ENCODE measurements around the gene RCAN1. TPM values are rescaled to one million over a fixed set of nuclear protein-coding genes. Genes with fewer than 3 reads are reported as not detected.

The RCAN1 gene
- total RNA-seq, 2 experiments from 2014 or later, result 6.8 to 8.9 TPM

GRCh38 chr21:34514576-34515115 is 100.3 kb downstream of the RCAN1 start:
- Histone ChIP-seq H3K36me3 (ENCODE audit: insufficient read depth, low read length) (no peaks in the 10 kb centered on the region), H3K9me2 (ENCODE audit: insufficient read depth, low read length) (no peaks in the 10 kb centered on the region), H4K20me1 (ENCODE audit: insufficient read depth, low read length) (0 out of 2 replicates have a peak, but pooled peaks cover 3% of the 10 kb centered on the region), H3K4me2 (ENCODE audit: low read length) (no peak overlapping the region), H3K27ac (ENCODE audit: low read depth, low read length, poor library complexity, severe bottlenecking) (no peak overlapping the region), H3K79me2 (ENCODE audit: insufficient read depth, low read depth, low read length) (no peaks in the 10 kb centered on the region), H2AFZ (ENCODE audit: low read length) (no peak overlapping the region), H3K4me1 (ENCODE audit: insufficient read depth, low read length, poor library complexity, severe bottlenecking) (no peaks in the 10 kb centered on the region), H3K9me3 (ENCODE audit: low read length) (no peaks in the 10 kb centered on the region), H3K4me3 (ENCODE audit: low read depth, low read length, poor library complexity, severe bottlenecking) (no peak overlapping the region)
- no TSS peak for BruUV-seq (replicated peaks)
- no peak for TF ChIP-seq EZH2phosphoT487 (IDR thresholded peaks at IDR 0.05; ENCODE audit: borderline replicate concordance, low read depth, low read length)
- no peak for TF ChIP-seq CTCF (conservative IDR thresholded peaks at IDR 0.05; ENCODE audit: low read length)
- DNase-seq (ENCODE audit: low spot score), result no peak
- ChIA-PET CTCF (ENCODE audit: unreplicated experiment) (no interaction called here), POLR2A (interaction anchor here (0.8 kb wide), 1 partner anchor 11 kb away, joined by 4 read pairs; no protein-coding TSS in a partner anchor)
- intact Hi-C loops (cut with micrococcal nuclease; ENCODE audit: unreplicated experiment), result no loop called here

- no TSS peak for BruUV-seq (replicated peaks)
- TF ChIP-seq CTCF (conservative IDR thresholded peaks at IDR 0.05; ENCODE audit: low read length) (no peak), EZH2phosphoT487 (IDR thresholded peaks at IDR 0.05; ENCODE audit: borderline replicate concordance, low read depth, low read length) (no peak)
- CTCF ChIA-PET (ENCODE audit: unreplicated experiment), result no interaction called here
Measured at GRCh38 chr21:34513129-34513675, 101.7 kb downstream of the RCAN1 start.

GRCh38 chr21:34511787-34512455 is 103.0 kb downstream of the RCAN1 start, which contains the start of gene KCNE1:
Gene KCNE1 (minus strand): TSS chr21:34512210. CDS start chr21:34449634, 62,576 bp downstream.
- POLR2A ChIA-PET, result no interaction called here
- Histone ChIP-seq H3K36me3 (ENCODE audit: insufficient read depth, low read length) (no peaks in the 10 kb centered on the region), H3K4me3 (ENCODE audit: low read depth, low read length, poor library complexity, severe bottlenecking) (no peak within 1 kb of the TSS)

More at GRCh38 chr21:34513129-34513675, 101.7 kb downstream of the RCAN1 start:
- no peaks in the 10 kb centered on the region for H3K79me2 ChIP-seq (ENCODE audit: insufficient read depth, low read depth, low read length)
- no peak overlapping the region for H3K4me3 ChIP-seq (ENCODE audit: low read depth, low read length, poor library complexity, severe bottlenecking)
- no peaks in the 10 kb centered on the region for H3K36me3 ChIP-seq (ENCODE audit: insufficient read depth, low read length)
- no peaks in the 10 kb centered on the region for H3K9me3 ChIP-seq (ENCODE audit: low read length)
- no peak overlapping the region for H3K4me2 ChIP-seq (ENCODE audit: low read length)
- POLR2A ChIA-PET, result no interaction called here
- H4K20me1 ChIP-seq (ENCODE audit: insufficient read depth, low read length), result 0 out of 2 replicates have a peak, but pooled peaks cover 3% of the 10 kb centered on the region
- H2AFZ ChIP-seq (ENCODE audit: low read length), result no peak overlapping the region
- no peaks in the 10 kb centered on the region for H3K9me2 ChIP-seq (ENCODE audit: insufficient read depth, low read length)
- H3K4me1 ChIP-seq (ENCODE audit: insufficient read depth, low read length, poor library complexity, severe bottlenecking), result no peaks in the 10 kb centered on the region
- no peak for DNase-seq (ENCODE audit: low spot score)
- no peak overlapping the region for H3K27ac ChIP-seq (ENCODE audit: low read depth, low read length, poor library complexity, severe bottlenecking)
- intact Hi-C loops (cut with micrococcal nuclease; ENCODE audit: unreplicated experiment), result no loop called here

More at GRCh38 chr21:34511787-34512455, 103.0 kb downstream of the RCAN1 start, which contains the start of gene KCNE1:
- TF ChIP-seq EZH2phosphoT487 (IDR thresholded peaks at IDR 0.05; ENCODE audit: borderline replicate concordance, low read depth, low read length) (no peak), CTCF (conservative IDR thresholded peaks at IDR 0.05; ENCODE audit: low read length) (no peak)
- H2AFZ ChIP-seq (ENCODE audit: low read length), result no peak within 1 kb of the TSS
- intact Hi-C loops (cut with micrococcal nuclease; ENCODE audit: unreplicated experiment), result no loop called here
- H3K9me3 ChIP-seq (ENCODE audit: low read length), result no peaks in the 10 kb centered on the region
- no TSS peak for BruUV-seq (replicated peaks)
- H4K20me1 ChIP-seq (ENCODE audit: insufficient read depth, low read length), result no peaks in the 10 kb centered on the region
- no peaks in the 10 kb centered on the region for H3K79me2 ChIP-seq (ENCODE audit: insufficient read depth, low read depth, low read length)
- CTCF ChIA-PET (ENCODE audit: unreplicated experiment), result no interaction called here
- H3K4me2 ChIP-seq (ENCODE audit: low read length), result no peak within 1 kb of the TSS
- H3K4me1 ChIP-seq (ENCODE audit: insufficient read depth, low read length, poor library complexity, severe bottlenecking), result no peaks in the 10 kb centered on the region
- no peak for DNase-seq (ENCODE audit: low spot score)
- H3K9me2 ChIP-seq (ENCODE audit: insufficient read depth, low read length), result no peaks in the 10 kb centered on the region
- no peak within 1 kb of the TSS for H3K27ac ChIP-seq (ENCODE audit: low read depth, low read length, poor library complexity, severe bottlenecking)

All from OCI-LY7 (cell line).